HEK293 (cell line): Measurements from ENCODE around the gene SAXO1.

ENCODE experiments used
- CTCF ChIA-PET: fragments of 350-600 bp; formaldehyde crosslinking; extraction: SDS; loops from one replicate; lab custom pipeline; 2021; ENCODE audit warnings: antibody characterized with exemption; lab: Yijun Ruan, JAX
- POLR2A ChIA-PET: fragments of 300-600 bp; formaldehyde crosslinking; extraction: SDS; loops from one replicate; lab custom pipeline; 2020; ENCODE audit warnings: antibody characterized with exemption, inconsistent platforms; lab: Yijun Ruan, JAX
- H3K27ac ChIP-seq: fragments of 200-500 bp; sonication (Bioruptor generic); 2 replicates; pipeline ENCODE4 v1.5.1; 2014; ENCODE audit warnings: low read depth, low read length, control low read depth, inconsistent platforms; ENCODE audit errors: extremely low read depth
- H3K36me3 ChIP-seq, 2 experiments: fragments of 200-500 bp in 1 of 2; sonication (Bioruptor generic) in 1 of 2; 1 replicate in 1 of 2; 2 replicates in 1 of 2; pipeline ENCODE4 v1.5.1; 2014 to 2017; ENCODE audit warnings: inconsistent platforms in 2 of 2, low read length in 2 of 2; ENCODE audit not compliant: control insufficient read depth in 2 of 2, insufficient read depth in 1 of 2
- H3K4me1 ChIP-seq: fragments of 200-500 bp; sonication (Bioruptor generic); 2 replicates; pipeline ENCODE4 v1.5.1; 2014; ENCODE audit warnings: mild to moderate bottlenecking, low read length, inconsistent platforms; ENCODE audit not compliant: control insufficient read depth, insufficient read depth
- H3K4me3 ChIP-seq: 2 replicates; pipeline ENCODE4 v1.5.1; 2011; ENCODE audit warnings: low read depth, mild to moderate bottlenecking, control low read depth, low read length, moderate library complexity
- H3K9me3 ChIP-seq: fragments of 200-500 bp; sonication (Bioruptor generic); 2 replicates; pipeline ENCODE4 v1.5.1; 2014; ENCODE audit warnings: low read depth, low read length, inconsistent platforms; ENCODE audit not compliant: control insufficient read depth, insufficient read depth
- BCL11B ChIP-seq: fragments of 450-650 bp; formaldehyde crosslinking; IDR thresholded peaks from 2 replicates; pipeline ENCODE4 v1.5.1; 2016; ENCODE audit warnings: low read depth, missing biosample characterization, missing genetic modification characterization
- KLF10 ChIP-seq: fragments of 450-650 bp; IDR thresholded peaks from 2 replicates; pipeline ENCODE4 v1.5.1; 2018; ENCODE audit warnings: missing biosample characterization, mild to moderate bottlenecking, missing genetic modification characterization
- REPIN1 ChIP-seq: fragments of 450-650 bp; formaldehyde crosslinking; IDR thresholded peaks from 2 replicates; pipeline ENCODE4 v1.5.1; 2017; ENCODE audit warnings: missing biosample characterization, missing genetic modification characterization, low read depth
- SP7 ChIP-seq: fragments of 450-650 bp; formaldehyde crosslinking; IDR thresholded peaks from 2 replicates; pipeline ENCODE4 v1.5.1; 2016; ENCODE audit warnings: missing biosample characterization, missing genetic modification characterization
- ZBTB20 ChIP-seq: fragments of 450-650 bp; formaldehyde crosslinking; IDR thresholded peaks from 2 replicates; pipeline ENCODE4 v1.5.1; 2016; ENCODE audit warnings: missing biosample characterization, missing genetic modification characterization
- ZEB2 ChIP-seq: fragments of 450-650 bp; formaldehyde crosslinking; IDR thresholded peaks from 2 replicates; pipeline ENCODE4 v1.5.1; 2016; ENCODE audit warnings: missing biosample characterization, missing genetic modification characterization
- ZNF121 ChIP-seq: fragments of 450-650 bp; formaldehyde crosslinking; IDR thresholded peaks from 2 replicates; pipeline ENCODE4 v1.5.1; 2016; ENCODE audit warnings: missing biosample characterization, missing genetic modification characterization
- ZNF157 ChIP-seq: fragments of 450-650 bp; formaldehyde crosslinking; IDR thresholded peaks from 2 replicates; pipeline ENCODE4 v1.5.1; 2016; ENCODE audit warnings: missing biosample characterization, missing genetic modification characterization
- ZNF16 ChIP-seq: fragments of 450-650 bp; formaldehyde crosslinking; IDR thresholded peaks from 2 replicates; pipeline ENCODE4 v1.5.1; 2016; ENCODE audit warnings: low read depth, missing biosample characterization, missing genetic modification characterization
- ZNF2 ChIP-seq: fragments of 450-650 bp; formaldehyde crosslinking; IDR thresholded peaks from 2 replicates; pipeline ENCODE4 v1.5.1; 2016; ENCODE audit warnings: missing biosample characterization, missing genetic modification characterization
- ZNF214 ChIP-seq: fragments of 450-650 bp; formaldehyde crosslinking; IDR thresholded peaks from 2 replicates; pipeline ENCODE4 v1.5.1; 2017; ENCODE audit warnings: missing biosample characterization, mild to moderate bottlenecking, missing genetic modification characterization, borderline replicate concordance
- ZNF23 ChIP-seq: fragments of 450-650 bp; formaldehyde crosslinking; IDR thresholded peaks from 2 replicates; pipeline ENCODE4 v1.5.1; 2016; ENCODE audit warnings: missing biosample characterization, missing genetic modification characterization, borderline replicate concordance
- ZNF274 ChIP-seq, 2 experiments: fragments of 200-500 bp in 1 of 2; fragments of 450-650 bp in 1 of 2; sonication (Bioruptor generic) in 1 of 2; formaldehyde crosslinking in 1 of 2; IDR thresholded peaks; 2 replicates each; pipeline versions ENCODE4 v1.5.1 to v1.6.1; 2014 to 2016; ENCODE audit warnings: borderline replicate concordance in 1 of 2, inconsistent platforms in 1 of 2, low read length in 1 of 2, missing biosample characterization in 1 of 2, missing genetic modification characterization in 1 of 2
- ZNF366 ChIP-seq: fragments of 450-650 bp; formaldehyde crosslinking; conservative IDR thresholded peaks from 2 replicates; pipeline ENCODE4 v1.5.1; 2016; ENCODE audit warnings: missing biosample characterization, missing genetic modification characterization
- ZNF530 ChIP-seq: fragments of 450-650 bp; formaldehyde crosslinking; IDR thresholded peaks from 2 replicates; pipeline ENCODE4 v1.5.1; 2016; ENCODE audit warnings: low read depth, missing biosample characterization, missing genetic modification characterization
- ZNF558 ChIP-seq: fragments of 450-650 bp; formaldehyde crosslinking; IDR thresholded peaks from 2 replicates; pipeline ENCODE4 v1.5.1; 2016; ENCODE audit warnings: missing biosample characterization, missing genetic modification characterization
- ZNF600 ChIP-seq: fragments of 450-650 bp; formaldehyde crosslinking; IDR thresholded peaks from 2 replicates; pipeline ENCODE4 v1.5.1; 2016; ENCODE audit warnings: missing biosample characterization, missing genetic modification characterization
- ZNF621 ChIP-seq: fragments of 450-650 bp; formaldehyde crosslinking; IDR thresholded peaks from 2 replicates; pipeline ENCODE4 v1.5.1; 2017; ENCODE audit warnings: missing biosample characterization, missing genetic modification characterization
- ZNF629 ChIP-seq: fragments of 450-650 bp; formaldehyde crosslinking; IDR thresholded peaks from 2 replicates; pipeline ENCODE4 v1.5.1; 2017; ENCODE audit warnings: missing biosample characterization, missing genetic modification characterization

The SAXO1 gene

GRCh38 chr9:19074229-19074628, 41.2 kb upstream of the SAXO1 start:
- ChIA-PET POLR2A (no interaction called here), CTCF (interaction anchor here (0.5 to 1.4 kb wide), 2 partner anchors 12 to 39 kb away, joined by 3 to 5 read pairs; no protein-coding TSS in a partner anchor)
- H3K36me3 ChIP-seq, result peaks cover 70 to 85% of the 10 kb centered on the region in 2 experiments

GRCh38 chr9:19057033-19057432, 24.0 kb upstream of the SAXO1 start:
- Histone ChIP-seq H3K27ac (no peak overlapping the region), H3K4me1 (no peaks in the 10 kb centered on the region), H3K4me3 (no peak overlapping the region), H3K9me3 (no peaks in the 10 kb centered on the region), H3K36me3 (peaks cover 21 to 60% of the 10 kb centered on the region in 2 experiments)
- ChIA-PET CTCF (interaction anchor here (0.5 to 0.6 kb wide), 3 partner anchors 8 to 802 kb away, joined by 3 to 6 read pairs (median 5); partner anchors contain the start of gene RRAGA), POLR2A (no interaction called here)
- TF ChIP-seq REPIN1 (tag by site-specific recombination) (no peak), ZBTB20 (no peak), ZNF157 (tag by site-specific recombination) (no peak), KLF10 (no peak), ZNF600 (no peak), ZNF621 (tag by site-specific recombination) (no peak), ZNF558 (tag by site-specific recombination) (no peak), ZEB2 (tag by site-specific recombination) (no peak), ZNF2 (tag by site-specific recombination) (no peak), ZNF366 (peak; percentile 71), ZNF23 (tag by site-specific recombination) (no peak), ZNF530 (tag by site-specific recombination) (no peak), SP7 (tag by site-specific recombination) (peak; percentile 75), ZNF629 (tag by site-specific recombination) (peak; percentile 54), BCL11B (tag by site-specific recombination) (no peak)

More at GRCh38 chr9:19074229-19074628, 41.2 kb upstream of the SAXO1 start:
- H3K27ac ChIP-seq, result no peak overlapping the region
- no peaks in the 10 kb centered on the region for H3K9me3 ChIP-seq
- H3K4me1 ChIP-seq, result no peaks in the 10 kb centered on the region
- TF ChIP-seq ZNF121 (tag by site-specific recombination), result peak; percentile 70; the same call in 1 of the 2 replicates
- TF ChIP-seq ZNF16 (tag by site-specific recombination), result no peak
- TF ChIP-seq ZNF214 (tag by site-specific recombination), result no peak
- H3K4me3 ChIP-seq, result no peak overlapping the region

- CTCF ChIA-PET, result interaction anchor here (0.6 to 4.7 kb wide), 5 partner anchors 35 to 413 kb away, joined by 3 to 30 read pairs (median 3); no protein-coding TSS in a partner anchor
Measured at GRCh38 chr9:19050637-19051591, 17.9 kb upstream of the SAXO1 start.

More at GRCh38 chr9:19050637-19051591, 17.9 kb upstream of the SAXO1 start:
- Histone ChIP-seq H3K36me3 (peaks cover 0 to 11% of the 10 kb centered on the region in 2 experiments; a peak in 2 of 3 replicates), H3K4me3 (peak overlapping the region; percentile 75), H3K9me3 (no peaks in the 10 kb centered on the region), H3K4me1 (no peaks in the 10 kb centered on the region), H3K27ac (no peak overlapping the region)
- POLR2A ChIA-PET, result interaction anchor here (0.5 to 2.8 kb wide), 3 partner anchors 29 to 406 kb away, joined by 3 to 14 read pairs (median 4); partner anchors contain the start of gene RPS6
- TF ChIP-seq ZNF366 (0 out of 2 replicates have a peak, but pooled peaks have one; percentile 11), ZNF600 (peak; percentile 18; the same call in 1 of the 2 replicates), ZNF274 (IDR thresholded peaks at IDR 0.05; ENCODE audit: low read length) (no peak), ZNF274 (tag by site-specific recombination; IDR thresholded peaks at IDR 0.05; ENCODE audit: borderline replicate concordance) (no peak), ZNF121 (tag by site-specific recombination) (peak; percentile 55)
